NCI-H146 treated with DMSO at 0.1 percent for 48 hours (cell line): Measurements from ENCODE around the gene TAS2R1.

Source experiments
- DNase-seq: peaks from one replicate; lab custom pipeline; 2025; ENCODE audit not compliant: unreplicated experiment; lab: John Stamatoyannopoulos, UW

Gene TAS2R1

GRCh38 chr5:9630251-9630650 is at the start of gene TAS2R1:
Gene TAS2R1 (minus strand): TSS chr5:9630351. CDS start chr5:9630032, 319 bp downstream.
- DNase-seq, result no peak

GRCh38 chr5:9670371-9670770 is 40.2 kb upstream of the TAS2R1 start:
- no peak for DNase-seq

GRCh38 chr5:9667906-9668305 is 37.8 kb upstream of the TAS2R1 start:
- no peak for DNase-seq

- DNase-seq, result no peak
These were observed 33.7 kb upstream of the TAS2R1 start for GRCh38 chr5:9663891-9664290.

GRCh38 chr5:9661316-9662015 is 31.3 kb upstream of the TAS2R1 start:
- no peak for DNase-seq

GRCh38 chr5:9658706-9659105 is 28.6 kb upstream of the TAS2R1 start:
- no peak for DNase-seq

- DNase-seq, result no peak
These were observed 27.7 kb upstream of the TAS2R1 start for GRCh38 chr5:9657819-9658218.

GRCh38 chr5:9655641-9656040 is 25.5 kb upstream of the TAS2R1 start:
- no peak for DNase-seq

GRCh38 chr5:9654886-9655285 is 24.7 kb upstream of the TAS2R1 start:
- DNase-seq, result no peak

GRCh38 chr5:9653811-9654210 is 23.7 kb upstream of the TAS2R1 start:
- DNase-seq, result no peak

- DNase-seq, result no peak
These were observed 22.9 kb upstream of the TAS2R1 start for GRCh38 chr5:9653061-9653460.

- DNase-seq, result no peak
These were observed 22.1 kb upstream of the TAS2R1 start for GRCh38 chr5:9652295-9652694.

GRCh38 chr5:9646843-9647242 is 16.7 kb upstream of the TAS2R1 start:
- DNase-seq, result no peak

- no peak for DNase-seq
These were observed 14.5 kb upstream of the TAS2R1 start for GRCh38 chr5:9644630-9645029.

GRCh38 chr5:9642621-9643020 is 12.5 kb upstream of the TAS2R1 start:
- DNase-seq, result no peak

- no peak for DNase-seq
These were observed 11.7 kb upstream of the TAS2R1 start for GRCh38 chr5:9641806-9642355.

- no peak for DNase-seq
These were observed 2.3 kb upstream of the TAS2R1 start for GRCh38 chr5:9632495-9632894.

GRCh38 chr5:9627541-9627940 is 2.6 kb downstream of the TAS2R1 start:
- no peak for DNase-seq

- DNase-seq, result no peak
These were observed 3.2 kb downstream of the TAS2R1 start for GRCh38 chr5:9626955-9627354.

- DNase-seq, result no peak
These were observed 4.4 kb downstream of the TAS2R1 start for GRCh38 chr5:9625731-9626130.

GRCh38 chr5:9625286-9625685 is 4.9 kb downstream of the TAS2R1 start:
- no peak for DNase-seq

GRCh38 chr5:9624196-9624947 is 5.8 kb downstream of the TAS2R1 start:
- no peak for DNase-seq
